Liver (tissue), 9 donors: ENCODE results near the gene FAM53B. TPM values are rescaled to one million over a fixed set of nuclear protein-coding genes. Genes with fewer than 3 reads are reported as not detected.

ENCODE experiments used
- DNase-seq: peaks from one replicate; pipeline ENCODE4 v3.0.0-alpha.2; 2017; ENCODE audit warnings: low spot score
- H3K27ac ChIP-seq, 2 donors: one replicate each; pipeline ENCODE4 v1.7.0; 2013; ENCODE audit warnings: inconsistent platforms in 2 of 2, low read length in 2 of 2, control low read depth in 1 of 2, low read depth in 1 of 2, mild to moderate bottlenecking in 1 of 2
- H3K27me3 ChIP-seq, 4 donors: one replicate each; pipeline versions ENCODE4 v1.6.1 to v1.7.0; 2013; ENCODE audit warnings: low read length in 3 of 4, inconsistent platforms in 1 of 4, mild to moderate bottlenecking in 1 of 4, moderate library complexity in 1 of 4; ENCODE audit not compliant: control insufficient read depth in 4 of 4, insufficient read depth in 4 of 4
- H3K36me3 ChIP-seq, 4 donors: one replicate each; pipeline versions ENCODE4 v1.6.1 to v1.7.0; 2013; ENCODE audit warnings: low read length in 3 of 4, mild to moderate bottlenecking in 3 of 4, low read depth in 1 of 4, moderate library complexity in 1 of 4; ENCODE audit not compliant: control insufficient read depth in 4 of 4, insufficient read depth in 3 of 4
- H3K4me1 ChIP-seq, 4 donors: one replicate each; pipeline versions ENCODE4 v1.6.1 to v1.7.0; 2013; ENCODE audit warnings: low read length in 3 of 4, mild to moderate bottlenecking in 3 of 4, moderate library complexity in 1 of 4; ENCODE audit not compliant: control insufficient read depth in 4 of 4, insufficient read depth in 4 of 4
- H3K4me3 ChIP-seq, 3 donors: one replicate each; pipeline versions ENCODE4 v1.6.1 to v1.7.0; 2013; ENCODE audit warnings: low read length in 3 of 3, control low read depth in 1 of 3, low read depth in 1 of 3, mild to moderate bottlenecking in 1 of 3
- H3K9ac ChIP-seq, 2 donors: one replicate each; pipeline ENCODE4 v1.7.0; 2013; ENCODE audit warnings: low read length in 2 of 2, mild to moderate bottlenecking in 2 of 2, moderate library complexity in 2 of 2, control low read depth in 1 of 2, low read depth in 1 of 2
- H3K9me3 ChIP-seq, 4 donors: one replicate each; pipeline versions ENCODE4 v1.6.1 to v1.7.0; 2013; ENCODE audit warnings: low read length in 3 of 4; ENCODE audit not compliant: control insufficient read depth in 4 of 4
- ATF3 ChIP-seq: IDR thresholded peaks from 2 replicates; pipeline ENCODE4 v1.6.1; 2016; ENCODE audit warnings: antibody characterized with exemption
- CTCF ChIP-seq: fragments of 150-350 bp; IDR thresholded peaks from 2 replicates; pipeline ENCODE4 v1.5.1; 2017; ENCODE audit warnings: improper control_type of control experiment, low read depth, low read length; ENCODE audit not compliant: missing input control
- EGR1 ChIP-seq, 2 donors: IDR thresholded peaks; 2 replicates each; pipeline ENCODE4 v1.6.1; 2016 to 2018; ENCODE audit warnings: antibody characterized with exemption in 2 of 2, low read depth in 2 of 2
- FOXA1 ChIP-seq: IDR thresholded peaks from 2 replicates; pipeline ENCODE4 v1.6.1; 2016; ENCODE audit warnings: antibody characterized with exemption
- FOXA2 ChIP-seq: IDR thresholded peaks from 2 replicates; pipeline ENCODE4 v1.6.1; 2016; ENCODE audit warnings: antibody characterized with exemption
- GABPA ChIP-seq, 2 donors: IDR thresholded peaks in 1 of 2; conservative IDR thresholded peaks in 1 of 2; 2 replicates each; pipeline ENCODE4 v1.6.1; 2016; ENCODE audit warnings: antibody characterized with exemption in 2 of 2, mild to moderate bottlenecking in 1 of 2, moderate library complexity in 1 of 2
- HNF4A ChIP-seq, 2 donors: conservative IDR thresholded peaks; 2 replicates each; pipeline ENCODE4 v1.6.1; 2016; ENCODE audit warnings: antibody characterized with exemption in 2 of 2, mild to moderate bottlenecking in 2 of 2
- HNF4G ChIP-seq: IDR thresholded peaks from 2 replicates; pipeline ENCODE4 v1.6.1; 2016; ENCODE audit warnings: antibody characterized with exemption
- JUND ChIP-seq, 2 donors: IDR thresholded peaks; 2 replicates each; pipeline ENCODE4 v1.6.1; 2016; ENCODE audit warnings: antibody characterized with exemption in 2 of 2
- MAX ChIP-seq: IDR thresholded peaks from 2 replicates; pipeline ENCODE4 v1.6.1; 2016; ENCODE audit warnings: antibody characterized with exemption
- NR2F2 ChIP-seq: IDR thresholded peaks from 2 replicates; pipeline ENCODE4 v1.6.1; 2016; ENCODE audit warnings: antibody characterized with exemption
- REST ChIP-seq: IDR thresholded peaks from 2 replicates; pipeline ENCODE4 v1.6.1; 2016; ENCODE audit warnings: antibody characterized with exemption, mild to moderate bottlenecking
- RXRA ChIP-seq, 2 donors: IDR thresholded peaks; 2 replicates each; pipeline ENCODE4 v1.6.1; 2017 to 2018; ENCODE audit warnings: antibody characterized with exemption in 2 of 2, mild to moderate bottlenecking in 1 of 2
- SP1 ChIP-seq: IDR thresholded peaks from 2 replicates; pipeline ENCODE4 v1.6.1; 2018; ENCODE audit warnings: antibody characterized with exemption, mild to moderate bottlenecking
- TAF1 ChIP-seq: conservative IDR thresholded peaks from 2 replicates; pipeline ENCODE4 v1.6.1; 2016; ENCODE audit warnings: antibody characterized with exemption, mild to moderate bottlenecking
- YY1 ChIP-seq: IDR thresholded peaks from 2 replicates; pipeline ENCODE4 v1.6.1; 2016; ENCODE audit warnings: antibody characterized with exemption, mild to moderate bottlenecking
- ZBTB33 ChIP-seq: IDR thresholded peaks from 2 replicates; pipeline ENCODE4 v1.6.1; 2016; ENCODE audit warnings: antibody characterized with exemption
- WGBS: extraction: QIAGEN DNeasy Blood & Tissue Kit; methylation state at CpG from one replicate; pipeline ENCODE4 v1.1.7; 2013; 5-methylcytosine and 5-hydroxymethylcytosine counted together
- polyA plus RNA-seq, 2 donors: library from polyadenylated mRNA; stranded (reverse) in 1 of 2; unstranded in 1 of 2; fragments of 200-250 nt in 1 of 2; fragments of >200 nt in 1 of 2; fragmentation: Nextera tagmentation in 1 of 2; extraction: Ambion mirVana in 1 of 2; gene quantifications; one replicate each; pipeline versions ENCODE4 v1.2.1 to v1.2.3, GENCODE V29; 2013 to 2015
- total RNA-seq, 2 donors: library from RNA; depleted of rRNA; stranded (reverse); fragments of >200 nt; gene quantifications; one replicate each; pipeline ENCODE4 v1.2.3, GENCODE V29; 2014
- donor health status: healthy.
- donor health status: healthy.
- donor health status: healthy.
- donor health status: healthy.
- donor health status: healthy.

The FAM53B gene
- total and polyA plus RNA-seq, 4 donors, result 1.1 to 24.0 (median 6.3) TPM

- Histone ChIP-seq H3K4me1 (peaks cover 0 to 7% (median 2%) of the 10 kb centered on the region in 4 donors), H3K9me3 (no peaks in the 10 kb centered on the region), H3K36me3 (peaks cover 0 to 1% (median 0%) of the 10 kb centered on the region in 4 donors), H3K4me3 (no peak overlapping the region), H3K27me3 (no peaks in the 10 kb centered on the region), H3K27ac (peak overlapping the region in 1 of 2 donors; percentile 24), H3K9ac (no peak overlapping the region)
- WGBS, result 66% methylated on average over 20 of the region's 20 CpGs
- no peak for TF ChIP-seq FOXA2
- peak; percentile 93 for TF ChIP-seq NR2F2
- TF ChIP-seq HNF4G, result no peak
- TF ChIP-seq SP1, result no peak
- peak; percentile 48 for DNase-seq
Measured at GRCh38 chr10:124640538-124641231, 103.5 kb downstream of the FAM53B start.

GRCh38 chr10:124640056-124640455 lies 104.1 kb downstream of the FAM53B start:
- Histone ChIP-seq H3K9me3 (no peaks in the 10 kb centered on the region), H3K36me3 (peaks cover 0 to 1% (median 0%) of the 10 kb centered on the region in 4 donors), H3K4me3 (no peak overlapping the region), H3K27ac (no peak overlapping the region), H3K9ac (no peak overlapping the region), H3K4me1 (peaks cover 0 to 7% (median 2%) of the 10 kb centered on the region in 4 donors), H3K27me3 (no peaks in the 10 kb centered on the region)
- DNase-seq, result no peak
- 97% methylated on average over 7 of the region's 7 CpGs for WGBS
- TF ChIP-seq CTCF (no peak), YY1 (no peak), RXRA (IDR thresholded peaks at IDR 0.05) (no peak), HNF4A (conservative IDR thresholded peaks at IDR 0.05) (no peak), EGR1 (IDR thresholded peaks at IDR 0.05; ENCODE audit: low read depth in 2 of 2) (no peak), MAX (no peak), REST (no peak), ATF3 (no peak), NR2F2 (no peak), HNF4G (no peak), JUND (IDR thresholded peaks at IDR 0.05) (no peak), TAF1 (no peak), FOXA1 (no peak), SP1 (no peak), GABPA (IDR thresholded peaks at IDR 0.05 in 1 of 2, conservative IDR thresholded peaks at IDR 0.05 in 1 of 2) (no peak), ZBTB33 (no peak)
